Adrenal gland (tissue), 5 donors: ENCODE measurements around the gene SORCS3.

Experiments used
- CTCF ChIP-seq, 6 experiments: fragments of 450-650 bp in 4 of 6; fragments of 200-600 bp in 2 of 6; sonication (generic) in 1 of 6; IDR thresholded peaks; 1 replicate in 5 of 6; 2 replicates in 1 of 6; pipeline versions ENCODE4 v1.5.1 to v1.8.0; 2016 to 2021; ENCODE audit warnings: antibody characterized with exemption in 6 of 6, mild to moderate bottlenecking in 2 of 6, moderate library complexity in 1 of 6
- POLR2A ChIP-seq, 2 donors: fragments of 450-650 bp; IDR thresholded peaks; one replicate each; pipeline ENCODE4 v1.6.1; 2017; ENCODE audit warnings: antibody characterized with exemption in 2 of 2, mild to moderate bottlenecking in 2 of 2, moderate library complexity in 1 of 2
- donor health status: DM: no; HTN: no; CAD: no.

- no peak for TF ChIP-seq CTCF (IDR thresholded peaks at IDR 0.05)
- TF ChIP-seq POLR2A (IDR thresholded peaks at IDR 0.05): no peak
Measured at GRCh38 chr10:104993085-104993484, 352.0 kb downstream of the SORCS3 start.
